Right atrium auricular region (tissue), 2 donors: ENCODE data around the gene NDUFS1. TPM values are rescaled to one million over a fixed set of nuclear protein-coding genes. Genes with fewer than 3 reads are reported as not detected.
"Not testable (repeated sequence)": the region's sequence is repeated elsewhere in the genome, so short reads cannot be mapped to it uniquely, and the experiment has no call there.

ENCODE experiments used
- DNase-seq: peaks from one replicate; pipeline ENCODE4 v3.0.0-alpha.2; 2019; ENCODE audit warnings: low spot score
- H3K27ac ChIP-seq, 2 donors: fragments of 200-600 bp; sonication (generic); 1 replicate in 1 of 2; 2 replicates in 1 of 2; pipeline ENCODE4 v1.5.1; 2016 to 2019
- H3K27me3 ChIP-seq, 2 donors: fragments of 200-600 bp; sonication (generic); one replicate each; pipeline versions ENCODE4 v1.5.1 to v1.6.0; 2017 to 2019
- H3K36me3 ChIP-seq: fragments of 200-600 bp; sonication (generic); one replicate; pipeline ENCODE4 v1.5.1; 2016
- H3K4me1 ChIP-seq, 2 donors: fragments of 200-600 bp; sonication (generic); one replicate each; pipeline versions ENCODE4 v1.5.1 to v1.6.0; 2017 to 2019
- H3K4me3 ChIP-seq, 2 donors: fragments of 200-600 bp; sonication (generic); 1 replicate in 1 of 2; 2 replicates in 1 of 2; pipeline ENCODE4 v1.5.1; 2017 to 2019; ENCODE audit warnings: mild to moderate bottlenecking in 1 of 2, moderate library complexity in 1 of 2
- H3K9me3 ChIP-seq, 2 donors: fragments of 200-600 bp; sonication (generic); one replicate each; pipeline ENCODE4 v1.5.1; 2019
- total RNA-seq, 2 donors: library from RNA; depleted of rRNA; stranded (reverse); fragments of >200 nt; gene quantifications; one replicate each; pipeline ENCODE4 v1.1.0, GENCODE V29; 2016
- TF ChIP-seq, protein P1 (sequence below), 2 donors: fragments of 200-600 bp; sonication (generic); IDR thresholded peaks; one replicate each; pipeline ENCODE4 v1.5.1; 2019; ENCODE audit warnings: antibody characterized with exemption in 2 of 2

Gene NDUFS1
- total RNA-seq, 2 donors from 2014 or later: 183 to 388 TPM

DNA sequence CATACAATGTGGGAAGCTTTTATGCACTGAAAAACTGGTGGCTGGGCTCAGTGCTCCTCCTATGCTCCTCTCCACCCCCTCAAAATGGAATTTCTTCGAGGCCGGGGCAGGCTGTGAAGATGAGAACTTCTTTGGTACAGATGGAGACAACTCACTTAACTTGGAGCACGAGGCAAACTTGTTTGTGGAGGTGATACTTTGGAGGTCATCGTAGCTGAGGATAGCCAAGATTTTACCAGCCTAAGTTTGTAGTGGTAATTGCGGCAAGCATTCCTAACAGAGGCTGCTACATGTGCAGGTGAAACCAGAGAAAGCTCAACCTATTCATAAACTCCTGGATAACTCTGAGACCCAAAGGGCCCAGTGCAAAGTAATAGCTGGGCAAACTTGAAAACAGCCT, 13.6 kb downstream of the NDUFS1 start:
- TF ChIP-seq, protein P1, sequence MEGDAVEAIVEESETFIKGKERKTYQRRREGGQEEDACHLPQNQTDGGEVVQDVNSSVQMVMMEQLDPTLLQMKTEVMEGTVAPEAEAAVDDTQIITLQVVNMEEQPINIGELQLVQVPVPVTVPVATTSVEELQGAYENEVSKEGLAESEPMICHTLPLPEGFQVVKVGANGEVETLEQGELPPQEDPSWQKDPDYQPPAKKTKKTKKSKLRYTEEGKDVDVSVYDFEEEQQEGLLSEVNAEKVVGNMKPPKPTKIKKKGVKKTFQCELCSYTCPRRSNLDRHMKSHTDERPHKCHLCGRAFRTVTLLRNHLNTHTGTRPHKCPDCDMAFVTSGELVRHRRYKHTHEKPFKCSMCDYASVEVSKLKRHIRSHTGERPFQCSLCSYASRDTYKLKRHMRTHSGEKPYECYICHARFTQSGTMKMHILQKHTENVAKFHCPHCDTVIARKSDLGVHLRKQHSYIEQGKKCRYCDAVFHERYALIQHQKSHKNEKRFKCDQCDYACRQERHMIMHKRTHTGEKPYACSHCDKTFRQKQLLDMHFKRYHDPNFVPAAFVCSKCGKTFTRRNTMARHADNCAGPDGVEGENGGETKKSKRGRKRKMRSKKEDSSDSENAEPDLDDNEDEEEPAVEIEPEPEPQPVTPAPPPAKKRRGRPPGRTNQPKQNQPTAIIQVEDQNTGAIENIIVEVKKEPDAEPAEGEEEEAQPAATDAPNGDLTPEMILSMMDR (IDR thresholded peaks at IDR 0.05): no peak
- Histone ChIP-seq H3K27me3 (no peaks in the 10 kb centered on the region), H3K4me3 (no peak overlapping the region), H3K9me3 (no peaks in the 10 kb centered on the region), H3K27ac (no peak overlapping the region), H3K4me1 (no peaks in the 10 kb centered on the region), H3K36me3 (peaks cover 91% of the 10 kb centered on the region)
- no peak for DNase-seq

DNA sequence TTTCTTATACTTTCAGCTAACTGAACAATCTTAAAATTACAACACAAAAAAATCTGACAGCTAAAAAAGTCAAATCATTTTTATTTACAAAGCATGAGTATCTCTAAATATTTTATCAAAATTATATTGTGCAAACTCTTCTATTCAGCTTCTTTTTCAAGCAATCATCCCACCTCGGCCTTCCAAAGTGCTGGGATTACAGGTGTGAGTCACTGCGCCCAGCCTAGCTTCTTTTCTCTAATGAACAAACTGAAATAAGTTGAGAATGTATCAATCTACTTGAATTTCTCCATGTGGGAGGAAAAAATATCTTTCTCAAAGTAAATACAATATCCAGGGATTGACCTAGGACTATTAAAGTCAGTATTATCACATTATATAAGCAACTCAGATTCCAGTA, 14.9 kb downstream of the NDUFS1 start:
- Histone ChIP-seq H3K4me3 (no peak overlapping the region), H3K4me1 (no peaks in the 10 kb centered on the region), H3K36me3 (peaks cover 95% of the 10 kb centered on the region), H3K9me3 (no peaks in the 10 kb centered on the region), H3K27ac (no peak overlapping the region), H3K27me3 (no peaks in the 10 kb centered on the region)
- TF ChIP-seq, protein P1 (IDR thresholded peaks at IDR 0.05): no peak
- no peak for DNase-seq

DNA sequence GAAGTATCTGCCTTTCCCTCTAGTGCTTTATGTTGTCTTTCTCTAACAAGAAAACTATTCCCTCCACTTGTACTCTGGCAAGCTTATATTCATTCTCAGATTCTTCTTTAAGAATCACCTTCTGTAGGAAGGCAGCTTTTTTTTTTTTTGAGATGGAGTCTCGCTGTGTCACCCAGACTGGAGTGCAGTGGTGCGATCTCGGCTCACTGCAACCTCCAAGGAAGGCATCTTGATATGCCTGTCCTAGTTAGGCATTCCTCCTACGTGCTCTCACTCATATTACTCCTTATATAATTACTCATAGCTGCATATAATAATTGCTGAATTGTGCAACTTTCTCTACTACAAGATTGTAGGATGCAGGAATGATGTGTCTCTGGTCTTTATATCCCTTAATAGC, 15.8 kb downstream of the NDUFS1 start:
- TF ChIP-seq, protein P1 (IDR thresholded peaks at IDR 0.05): no peak
- H3K4me3 ChIP-seq: no peak overlapping the region
- DNase-seq: no peak
- no peaks in the 10 kb centered on the region for H3K27me3 ChIP-seq
- no peak overlapping the region for H3K27ac ChIP-seq
- H3K4me1 ChIP-seq: no peaks in the 10 kb centered on the region
- H3K36me3 ChIP-seq: peaks cover 95% of the 10 kb centered on the region
- H3K9me3 ChIP-seq: no peaks in the 10 kb centered on the region

DNA sequence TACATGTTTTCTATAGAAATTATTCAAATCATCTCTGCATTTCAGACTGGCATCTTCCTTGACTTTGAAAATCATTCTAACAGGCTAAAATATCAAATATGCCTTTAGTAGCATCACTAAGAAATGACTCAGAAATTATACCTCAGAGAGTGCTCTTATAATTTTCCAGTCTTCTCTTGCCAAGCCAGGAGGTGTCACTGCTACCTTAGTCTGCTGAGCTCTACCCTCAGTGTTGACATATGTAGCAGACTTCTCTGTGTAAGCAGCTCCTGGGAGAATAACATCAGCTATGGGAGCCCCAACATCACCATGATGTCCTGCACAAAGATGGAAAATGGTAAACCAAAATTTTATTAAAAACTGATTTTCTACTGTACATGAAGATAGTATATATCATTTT, 31.6 kb downstream of the NDUFS1 start:
- no peak for DNase-seq
- Histone ChIP-seq H3K27ac (no peak overlapping the region), H3K4me1 (no peaks in the 10 kb centered on the region), H3K27me3 (no peaks in the 10 kb centered on the region), H3K4me3 (no peak overlapping the region), H3K9me3 (no peaks in the 10 kb centered on the region), H3K36me3 (peaks cover 85% of the 10 kb centered on the region)
- TF ChIP-seq, protein P1 (IDR thresholded peaks at IDR 0.05): no peak

DNA sequence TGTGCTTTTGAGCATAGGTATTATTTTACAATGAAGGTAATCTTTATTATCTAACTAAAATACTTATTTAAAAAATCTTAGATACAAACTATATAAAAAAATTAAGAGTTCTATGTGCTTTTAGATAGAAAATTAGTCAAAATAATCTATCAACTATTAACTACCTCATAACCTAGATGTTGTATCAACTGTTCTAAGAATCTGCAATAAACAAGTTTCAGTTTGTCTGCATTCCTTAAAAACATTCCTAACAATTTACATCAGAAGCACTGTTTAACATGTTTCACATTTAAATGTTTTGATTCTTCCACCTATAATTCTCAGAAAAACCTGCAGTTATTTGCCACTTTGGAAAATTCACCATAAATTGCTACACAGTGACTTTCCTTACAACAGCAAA, 33.3 kb downstream of the NDUFS1 start:
- Histone ChIP-seq H3K36me3 (peaks cover 87% of the 10 kb centered on the region), H3K4me1 (no peaks in the 10 kb centered on the region), H3K27me3 (no peaks in the 10 kb centered on the region), H3K4me3 (no peak overlapping the region), H3K9me3 (no peaks in the 10 kb centered on the region), H3K27ac (no peak overlapping the region)
- DNase-seq: no peak
- TF ChIP-seq, protein P1 (IDR thresholded peaks at IDR 0.05): no peak

DNA sequence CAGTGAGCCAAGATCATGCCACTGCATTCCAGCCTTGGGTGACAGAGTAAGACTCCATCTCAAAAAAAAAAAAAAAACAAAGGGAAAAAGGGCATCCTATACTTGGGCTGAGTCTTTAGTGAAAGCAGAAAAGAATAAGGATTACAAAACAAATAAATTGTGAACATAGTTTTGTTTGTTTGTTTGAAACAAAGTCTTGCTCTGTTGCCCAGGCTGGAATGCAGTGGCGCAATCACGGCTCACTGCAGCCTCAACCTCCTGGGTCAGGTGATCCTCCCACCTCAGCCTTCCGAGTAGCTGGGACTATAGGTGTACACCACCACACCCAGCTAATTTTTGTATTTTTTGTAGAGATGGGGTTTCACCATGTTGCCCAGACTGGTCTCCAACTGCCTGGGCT, 36.7 kb downstream of the NDUFS1 start:
- not testable (repeated sequence) for DNase-seq, H3K4me3 ChIP-seq, H3K27me3 ChIP-seq, H3K4me1 ChIP-seq, H3K27ac ChIP-seq, H3K9me3 ChIP-seq
- H3K36me3 ChIP-seq: peaks cover 76% of the 10 kb centered on the region
